HT-29 (cell line): ENCODE results near the gene TDP2. TPM values are rescaled to one million over a fixed set of nuclear protein-coding genes. Genes with fewer than 3 reads are reported as not detected.
"Not testable (repeated sequence)": the region's sequence is repeated elsewhere in the genome, so short reads cannot be mapped to it uniquely, and the experiment has no call there.

ENCODE experiments used
- DNase-seq: peaks from one replicate; pipeline ENCODE4 v3.0.0-alpha.2; 2015; ENCODE audit warnings: low spot score
- total RNA-seq: library from RNA; depleted of rRNA; stranded (reverse); fragments of >200 nt; shearing (Covaris generic); gene quantifications from 2 replicates; pipeline ENCODE4 v1.2.3, GENCODE V29; 2014

The TDP2 gene
- total RNA-seq, 1 experiment from 2014 or later, result 14.4 TPM

- DNase-seq, result no peak
These were observed 18.4 kb downstream of the TDP2 start for GRCh38 chr6:24648276-24648675.

- peak; percentile 24 for DNase-seq
These were observed 19.9 kb downstream of the TDP2 start for GRCh38 chr6:24646771-24647170.

- no peak for DNase-seq
These were observed 22.3 kb downstream of the TDP2 start for GRCh38 chr6:24644377-24644776.

- DNase-seq, result no peak
These were observed 22.8 kb downstream of the TDP2 start for GRCh38 chr6:24643920-24644319.

- no peak for DNase-seq
These were observed 24.6 kb downstream of the TDP2 start for GRCh38 chr6:24642061-24642460.

- not testable (repeated sequence) for DNase-seq
These were observed 26.1 kb downstream of the TDP2 start for GRCh38 chr6:24640631-24641030.

GRCh38 chr6:24640166-24640565 lies 26.5 kb downstream of the TDP2 start:
- DNase-seq, result no peak

GRCh38 chr6:24636681-24637080 lies 30.0 kb downstream of the TDP2 start:
- DNase-seq, result no peak

GRCh38 chr6:24632573-24632972 lies 34.1 kb downstream of the TDP2 start:
- no peak for DNase-seq

GRCh38 chr6:24631671-24632070 lies 35.0 kb downstream of the TDP2 start:
- DNase-seq, result no peak

GRCh38 chr6:24630856-24631505 lies 35.7 kb downstream of the TDP2 start:
- DNase-seq, result no peak

GRCh38 chr6:24621626-24622289 lies 44.9 kb downstream of the TDP2 start:
- DNase-seq, result no peak

- DNase-seq, result no peak
These were observed 46.1 kb downstream of the TDP2 start for GRCh38 chr6:24620637-24621036.

GRCh38 chr6:24619661-24620060 lies 47.0 kb downstream of the TDP2 start:
- no peak for DNase-seq

- DNase-seq, result no peak
These were observed 52.1 kb downstream of the TDP2 start for GRCh38 chr6:24614648-24615047.

- DNase-seq, result no peak
These were observed 52.7 kb downstream of the TDP2 start for GRCh38 chr6:24614043-24614420.

- no peak for DNase-seq
These were observed 53.2 kb downstream of the TDP2 start for GRCh38 chr6:24613361-24614042.

GRCh38 chr6:24610672-24611071 lies 56.0 kb downstream of the TDP2 start:
- no peak for DNase-seq

- no peak for DNase-seq
These were observed 59.2 kb downstream of the TDP2 start for GRCh38 chr6:24607310-24608105.

- DNase-seq, result no peak
These were observed 60.3 kb downstream of the TDP2 start for GRCh38 chr6:24606200-24606930.

GRCh38 chr6:24603241-24603640 lies 63.5 kb downstream of the TDP2 start:
- DNase-seq, result no peak
